ENCODE data around the gene AHCYL1.
A peak's percentile ranks its signal among the peaks of the same experiment; 100 is the strongest.
"Not testable (repeated sequence)": the region's sequence is repeated elsewhere in the genome, so short reads cannot be mapped to it uniquely, and the experiment has no call there.

Gene AHCYL1

DNA sequence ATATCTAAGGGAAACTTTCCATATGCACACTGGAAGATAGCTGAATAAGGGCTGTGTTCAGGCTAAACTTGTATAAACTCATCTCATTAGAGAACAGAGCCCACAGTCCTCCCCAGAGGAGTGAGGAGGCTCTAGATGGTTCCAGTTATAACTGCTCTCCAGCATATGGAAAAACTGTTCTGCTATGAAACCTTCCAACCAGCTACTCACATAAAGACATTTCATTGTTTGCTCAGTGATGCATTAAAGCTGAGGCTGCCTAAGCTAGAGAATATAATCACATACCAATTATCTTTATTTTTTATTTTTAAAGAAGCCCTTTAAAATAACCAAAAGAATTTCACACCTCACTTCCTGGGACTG, 13.3 kb downstream of the AHCYL1 start:
- DNase-seq (ENCODE audit: low read depth) = no peak

- no peak for DNase-seq (ENCODE audit: low read depth)
Measured at GRCh38 chr1:110002695-110003094, 18.1 kb downstream of the AHCYL1 start.

DNA sequence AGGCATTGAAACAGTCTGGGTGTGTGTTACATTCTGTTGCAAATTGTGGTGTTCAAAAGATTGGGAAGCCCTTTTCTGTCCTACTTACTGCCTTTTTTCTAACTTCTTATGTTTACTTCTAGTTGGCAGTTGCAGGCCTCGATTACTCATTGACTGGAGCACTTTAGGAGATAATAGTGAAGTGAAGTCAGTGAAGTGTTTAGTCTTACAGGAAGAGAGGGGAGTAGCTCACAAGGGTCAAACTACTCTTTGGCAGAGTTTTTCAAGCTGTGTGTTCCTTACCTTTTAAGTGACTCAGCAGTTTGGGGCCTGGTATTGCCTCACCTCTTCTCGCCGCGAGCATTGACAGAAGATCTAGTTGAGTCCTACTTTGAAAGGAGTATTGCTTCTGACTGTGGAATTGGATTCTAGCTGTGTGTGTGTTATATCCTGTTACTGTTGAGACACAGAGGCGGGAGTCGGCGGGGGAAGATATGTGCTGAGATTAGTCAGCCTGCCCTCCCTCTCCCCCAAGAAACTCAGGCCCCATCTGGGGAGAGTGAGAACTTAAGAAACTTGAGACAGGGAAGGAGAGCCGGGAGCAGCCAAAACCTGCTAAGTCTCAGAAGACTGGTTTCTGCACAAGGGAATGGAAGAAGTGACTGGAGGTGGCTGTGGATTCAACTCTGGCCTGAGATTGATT, 19.3 kb downstream of the AHCYL1 start:
- DNase-seq (ENCODE audit: low read depth) = no peak

GRCh38 chr1:110004583-110004982, 20.0 kb downstream of the AHCYL1 start:
- no peak for DNase-seq (ENCODE audit: low read depth)

DNA sequence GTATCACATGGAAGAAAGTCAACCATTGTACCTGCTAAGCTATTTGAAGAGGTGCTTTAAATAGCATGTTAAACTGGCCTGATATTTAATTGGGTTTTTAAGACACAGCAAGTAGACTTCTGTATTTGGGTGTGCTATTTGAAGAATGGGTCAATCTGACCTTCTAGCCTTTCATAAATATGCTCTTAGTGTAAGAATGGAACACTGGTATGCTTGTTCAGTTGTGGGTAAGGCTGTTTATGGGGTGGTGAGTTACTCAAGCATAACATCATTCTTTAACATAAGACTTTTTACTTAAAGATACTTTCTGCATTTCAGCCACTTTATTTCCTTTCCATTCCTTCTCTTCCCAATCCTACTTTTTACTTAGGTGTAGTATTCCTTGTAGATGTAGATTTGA, 21.4 kb downstream of the AHCYL1 start:
- no peak for DNase-seq (ENCODE audit: low read depth)

DNA sequence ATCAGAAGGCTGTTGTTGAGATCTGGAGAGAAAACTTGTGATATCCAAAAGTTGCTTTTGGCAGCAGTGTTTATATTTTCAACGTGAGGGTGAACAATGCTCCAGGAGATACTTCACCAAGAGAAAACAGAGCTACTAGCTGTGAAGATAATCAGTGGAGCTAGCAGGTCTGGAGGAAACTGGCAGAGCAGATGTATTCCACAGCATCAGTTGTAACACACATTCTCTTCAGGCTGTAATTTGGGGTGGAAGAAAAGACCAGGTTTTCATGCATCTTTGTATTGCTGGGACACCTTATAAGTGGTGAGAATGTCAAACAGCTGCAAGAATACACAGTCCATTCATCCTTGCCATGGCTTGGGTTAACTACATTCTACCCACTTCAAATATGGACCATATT, 22.0 kb downstream of the AHCYL1 start:
- no peak for DNase-seq (ENCODE audit: low read depth)

DNA sequence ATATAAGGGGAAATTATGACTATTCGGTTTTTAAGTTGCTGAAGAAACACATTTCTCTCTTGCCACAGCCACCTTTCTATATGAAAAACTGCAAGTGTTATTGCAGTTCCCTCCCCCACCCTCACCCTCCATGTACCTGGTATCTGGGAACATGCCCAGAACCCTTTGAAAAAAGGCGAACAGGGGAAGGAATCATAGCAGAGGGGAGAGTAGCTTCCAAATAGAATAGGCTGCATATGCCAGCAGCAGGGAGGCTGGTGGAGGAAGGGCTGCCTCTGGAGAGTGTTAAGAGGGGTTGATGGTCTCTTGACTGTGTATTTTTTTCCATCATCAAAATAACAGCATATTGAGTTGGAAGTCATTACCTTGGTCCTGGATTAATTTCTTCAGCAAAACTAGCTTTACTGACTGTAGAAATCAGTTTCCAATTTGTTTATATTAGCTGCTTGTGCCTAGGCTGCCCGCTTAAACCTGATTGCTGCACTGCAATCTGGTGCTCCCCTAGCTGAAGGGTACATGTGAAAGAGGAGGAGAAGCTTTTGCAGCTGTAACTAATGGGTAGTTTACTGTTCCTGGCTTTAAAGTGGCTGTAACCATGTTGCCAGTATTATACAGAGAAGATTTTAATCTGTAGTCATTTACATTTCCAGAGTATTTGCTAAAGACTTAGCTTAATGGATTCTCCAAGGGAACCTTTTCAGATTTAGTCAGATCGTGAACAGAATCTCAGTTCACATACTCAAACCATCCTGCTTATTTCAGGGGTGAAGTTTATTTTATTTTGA, 22.7 kb downstream of the AHCYL1 start:
- DNase-seq (ENCODE audit: low read depth) = no peak

DNA sequence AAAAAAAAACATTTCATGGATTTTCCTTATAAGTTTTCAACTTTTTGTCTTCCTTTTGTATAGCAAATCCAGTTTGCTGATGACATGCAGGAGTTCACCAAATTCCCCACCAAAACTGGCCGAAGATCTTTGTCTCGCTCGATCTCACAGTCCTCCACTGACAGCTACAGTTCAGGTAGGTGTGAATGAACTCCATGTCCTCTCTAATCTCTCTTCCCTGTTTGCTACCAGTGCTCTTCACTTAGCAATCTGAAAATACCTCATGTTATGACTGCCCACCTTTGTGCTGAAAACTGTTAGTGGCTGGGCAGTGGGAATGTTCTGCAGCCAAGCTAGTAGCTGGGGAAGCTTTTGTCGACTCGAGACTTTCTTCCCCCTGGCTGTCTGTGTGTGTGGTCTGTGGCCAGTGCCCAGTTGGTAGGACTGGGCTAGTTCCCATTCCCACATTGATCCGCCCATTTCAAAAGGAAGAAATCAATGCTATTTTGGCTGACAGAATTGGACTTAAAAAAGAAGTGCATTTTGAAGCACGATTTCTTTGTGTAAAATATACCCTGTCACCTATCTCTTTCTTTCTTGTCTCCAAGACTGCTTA, 24.5 kb downstream of the AHCYL1 start:
- no peak for DNase-seq (ENCODE audit: low read depth)

DNA sequence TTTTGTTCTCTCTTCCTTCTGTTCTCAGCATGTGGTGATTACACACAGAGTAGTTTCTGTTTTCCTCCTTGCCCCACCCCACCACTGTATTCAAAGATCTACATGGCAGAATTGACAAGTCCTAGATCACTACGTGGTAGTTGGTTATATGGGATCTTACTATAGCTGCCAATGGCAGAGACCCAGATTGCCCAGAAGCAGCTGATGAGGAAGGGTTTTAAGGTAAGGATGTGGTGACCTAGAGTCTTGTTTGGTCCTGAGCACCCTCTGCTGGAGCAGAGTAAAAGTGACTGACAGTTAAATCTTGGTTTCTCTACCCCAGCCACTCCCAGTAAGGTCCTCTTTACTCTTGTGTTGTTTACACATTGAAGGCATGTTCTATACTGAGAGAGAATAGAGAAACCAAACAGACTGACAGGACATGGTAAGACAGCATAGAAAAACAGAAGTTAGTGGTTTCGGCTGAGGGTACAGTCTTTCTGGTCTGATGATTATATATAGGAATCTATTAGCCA, 27.0 kb downstream of the AHCYL1 start:
- no peak for DNase-seq (ENCODE audit: low read depth)

DNA sequence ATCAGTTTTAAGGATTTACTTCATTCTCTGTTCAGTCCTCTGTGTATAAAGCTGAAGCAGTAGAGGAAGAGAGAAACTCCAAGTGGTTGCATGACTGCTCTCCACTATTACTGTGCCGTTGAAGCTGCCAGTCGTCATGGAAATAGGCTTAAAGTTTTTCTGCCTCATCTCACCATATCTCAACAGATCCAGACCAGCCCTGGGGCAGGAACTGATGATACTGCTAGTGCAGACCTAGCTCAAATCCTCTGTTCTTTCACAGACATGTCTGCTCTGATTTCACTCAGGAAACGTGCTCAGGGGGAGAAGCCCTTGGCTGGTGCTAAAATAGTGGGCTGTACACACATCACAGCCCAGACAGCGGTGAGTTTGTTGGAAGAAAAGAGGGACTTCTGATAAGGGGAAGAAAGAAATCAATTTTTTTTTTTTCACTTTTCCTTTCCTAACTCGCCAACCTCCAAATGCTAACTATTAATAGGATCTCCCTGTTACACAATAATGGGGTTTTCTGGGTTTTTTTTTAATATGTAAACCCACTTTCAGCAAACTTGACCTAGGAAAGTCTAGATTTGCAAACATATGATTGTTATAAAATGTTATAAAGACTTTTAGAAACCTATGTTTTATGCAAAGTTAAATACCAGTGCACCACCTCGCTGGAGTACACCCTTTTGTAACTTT, 27.7 kb downstream of the AHCYL1 start:
- DNase-seq (ENCODE audit: low read depth) = no peak

GRCh38 chr1:110017792-110018191, 33.2 kb downstream of the AHCYL1 start:
- DNase-seq (ENCODE audit: low read depth) = no peak

DNA sequence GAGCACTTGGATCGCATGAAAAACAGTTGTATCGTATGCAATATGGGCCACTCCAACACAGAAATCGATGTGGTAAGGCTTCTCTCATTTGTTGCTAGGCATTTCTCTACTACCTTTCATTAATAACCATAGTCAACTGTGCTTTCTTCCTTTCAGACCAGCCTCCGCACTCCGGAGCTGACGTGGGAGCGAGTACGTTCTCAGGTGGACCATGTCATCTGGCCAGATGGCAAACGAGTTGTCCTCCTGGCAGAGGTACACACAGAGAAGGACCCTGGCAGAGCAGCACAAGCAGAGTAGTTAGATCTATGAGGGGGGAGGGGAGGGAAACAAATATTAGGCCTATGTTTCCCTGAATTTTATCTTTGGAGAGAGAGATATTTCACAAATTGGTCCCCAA, 33.8 kb downstream of the AHCYL1 start:
- no peak for DNase-seq (ENCODE audit: low read depth)

DNA sequence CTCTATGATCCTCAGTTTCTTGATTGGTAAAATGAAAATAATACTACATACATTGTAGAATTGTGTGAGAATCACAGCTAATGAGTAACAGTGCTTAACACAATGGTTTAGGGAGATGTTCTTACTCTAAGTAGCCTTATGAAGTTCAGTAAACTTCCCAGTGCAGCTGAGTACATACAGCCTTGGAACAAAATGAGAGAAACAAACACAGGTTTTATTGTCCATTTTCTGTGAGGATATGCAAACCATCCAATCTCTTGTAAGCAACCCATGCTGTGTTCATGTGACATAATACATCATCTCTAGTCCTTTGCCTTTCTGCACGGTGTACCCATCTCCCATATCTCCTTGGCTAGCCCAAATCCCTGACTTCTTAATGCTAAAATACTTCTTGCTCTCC, 35.2 kb downstream of the AHCYL1 start:
- no peak for DNase-seq (ENCODE audit: low read depth)

- no peak for DNase-seq (ENCODE audit: low read depth)
Measured at GRCh38 chr1:110021285-110021684, 36.7 kb downstream of the AHCYL1 start.

DNA sequence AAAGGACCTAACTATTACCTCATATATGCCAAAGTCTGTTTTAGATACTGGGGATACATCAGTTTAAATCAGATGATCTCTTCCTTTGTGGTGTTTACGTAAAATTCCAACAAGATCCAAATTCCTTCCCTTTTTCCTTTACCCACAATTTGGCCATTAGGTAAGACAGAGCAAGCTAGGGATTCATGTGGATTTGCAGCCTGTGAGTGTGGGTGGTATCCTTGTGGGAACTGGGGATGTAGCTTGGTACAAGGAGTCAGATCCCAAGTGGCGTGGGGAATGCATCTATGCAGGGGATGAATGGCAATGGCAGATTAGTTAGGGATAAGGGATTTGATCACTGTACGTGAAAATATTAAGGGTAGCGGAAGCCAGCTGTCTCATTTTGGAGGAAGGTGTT, 40.0 kb downstream of the AHCYL1 start:
- no peak for DNase-seq (ENCODE audit: low read depth)

GRCh38 chr1:110030687-110031086, 46.1 kb downstream of the AHCYL1 start:
- DNase-seq (ENCODE audit: low read depth) = not testable (repeated sequence)

DNA sequence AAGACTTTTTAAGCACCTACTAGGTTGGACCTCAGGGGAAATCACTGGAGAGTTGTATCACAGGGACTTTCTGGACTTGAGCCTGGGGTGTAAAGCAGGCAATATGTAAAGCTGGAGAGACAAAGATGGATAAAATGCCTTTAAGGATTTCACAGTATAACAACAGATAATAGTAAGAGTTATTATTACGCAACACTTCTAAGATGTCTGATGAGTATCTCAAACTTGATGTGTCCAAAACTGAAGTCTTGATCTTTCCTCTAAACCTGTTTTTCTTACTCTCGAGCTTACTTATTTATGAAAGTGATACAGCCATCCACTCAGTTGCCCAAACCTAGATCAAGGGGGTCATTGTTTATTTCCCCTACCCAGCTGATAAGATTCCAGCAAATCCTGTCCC, 47.8 kb downstream of the AHCYL1 start:
- DNase-seq (ENCODE audit: low read depth) = no peak

DNA sequence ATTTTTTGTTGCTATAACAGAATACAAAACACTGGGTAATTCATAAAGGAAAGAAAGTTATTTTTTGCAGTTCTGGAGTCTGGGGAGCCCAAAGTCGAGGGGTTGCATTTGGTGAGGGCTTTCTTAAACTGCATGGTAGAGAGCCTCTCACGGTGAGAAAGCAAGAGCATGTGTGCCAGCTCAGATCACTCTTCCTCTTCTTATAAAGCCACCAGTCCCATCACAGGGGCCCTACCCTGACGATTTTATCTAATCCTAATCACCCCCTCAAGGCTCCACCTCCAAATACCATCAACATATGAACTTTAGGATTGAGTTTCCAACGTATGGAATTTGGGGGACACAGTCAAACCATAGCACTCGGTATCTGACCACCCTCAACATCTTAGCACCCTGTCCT, 48.9 kb downstream of the AHCYL1 start:
- no peak for DNase-seq (ENCODE audit: low read depth)

DNA sequence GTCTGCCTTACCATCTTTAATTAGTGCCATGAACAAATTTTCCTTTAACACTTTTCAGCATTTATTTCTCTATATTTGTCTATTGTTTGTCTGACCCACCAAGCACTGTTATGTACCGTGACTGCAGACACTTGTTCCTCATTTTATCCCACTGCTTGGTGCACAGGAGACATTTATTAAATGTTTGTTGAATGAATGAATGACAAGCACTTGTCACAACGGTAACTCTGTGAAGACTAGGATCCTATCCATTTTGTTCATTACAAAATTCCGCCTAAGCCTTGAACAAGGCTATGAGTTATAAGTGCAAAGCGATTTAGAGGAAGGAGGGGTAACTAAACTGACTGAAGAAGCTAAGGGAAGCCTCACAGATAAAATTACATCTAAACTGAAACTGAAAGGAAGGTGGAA, 49.5 kb downstream of the AHCYL1 start:
- no peak for DNase-seq (ENCODE audit: low read depth)

- peak; percentile 80 for DNase-seq (ENCODE audit: low read depth)
Measured at GRCh38 chr1:110034451-110035235, 50.1 kb downstream of the AHCYL1 start, which contains the start of gene STRIP1. TSS of gene STRIP1 (plus strand) at chr1:110034624. CDS start at chr1:110034638, 14 bp downstream.

- no peak for DNase-seq (ENCODE audit: low read depth)
Measured at GRCh38 chr1:110035236-110035752, 50.7 kb downstream of the AHCYL1 start.
